Esophagus squamous epithelium (tissue), 4 donors: ENCODE data around the gene MUC20.

ENCODE experiments used
- POLR2A ChIP-seq, 4 donors: fragments of 450-650 bp; IDR thresholded peaks; one replicate each; pipeline ENCODE4 v1.6.1; 2017; ENCODE audit warnings: antibody characterized with exemption in 4 of 4, mild to moderate bottlenecking in 4 of 4, moderate library complexity in 3 of 4
- TF ChIP-seq, protein P1 (sequence below), 6 experiments: fragments of 450-650 bp in 4 of 6; fragments of 200-600 bp in 2 of 6; sonication (generic) in 2 of 6; IDR thresholded peaks; one replicate each; pipeline ENCODE4 v1.5.1; 2016 to 2019; ENCODE audit warnings: antibody characterized with exemption in 6 of 6, mild to moderate bottlenecking in 4 of 6, moderate library complexity in 4 of 6

DNA sequence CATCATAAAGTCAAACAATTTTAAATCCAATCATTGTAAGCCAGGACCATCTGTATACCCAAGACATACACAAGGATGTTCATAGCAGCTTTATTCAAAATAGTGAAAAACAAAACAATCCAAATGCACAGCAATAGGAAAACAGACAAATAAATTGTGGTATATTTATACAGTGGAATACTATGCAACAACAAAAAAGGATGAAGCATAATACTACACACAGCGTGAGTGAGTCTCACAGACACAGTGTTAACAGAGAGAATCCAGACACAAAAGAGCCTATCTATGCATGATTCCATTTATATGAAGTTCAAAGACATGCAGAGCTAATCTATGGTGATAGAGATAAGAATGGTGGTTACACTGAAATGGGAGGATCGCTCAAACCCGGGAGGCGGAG, 5.6 kb upstream of the MUC20 start:
- TF ChIP-seq, protein P1, sequence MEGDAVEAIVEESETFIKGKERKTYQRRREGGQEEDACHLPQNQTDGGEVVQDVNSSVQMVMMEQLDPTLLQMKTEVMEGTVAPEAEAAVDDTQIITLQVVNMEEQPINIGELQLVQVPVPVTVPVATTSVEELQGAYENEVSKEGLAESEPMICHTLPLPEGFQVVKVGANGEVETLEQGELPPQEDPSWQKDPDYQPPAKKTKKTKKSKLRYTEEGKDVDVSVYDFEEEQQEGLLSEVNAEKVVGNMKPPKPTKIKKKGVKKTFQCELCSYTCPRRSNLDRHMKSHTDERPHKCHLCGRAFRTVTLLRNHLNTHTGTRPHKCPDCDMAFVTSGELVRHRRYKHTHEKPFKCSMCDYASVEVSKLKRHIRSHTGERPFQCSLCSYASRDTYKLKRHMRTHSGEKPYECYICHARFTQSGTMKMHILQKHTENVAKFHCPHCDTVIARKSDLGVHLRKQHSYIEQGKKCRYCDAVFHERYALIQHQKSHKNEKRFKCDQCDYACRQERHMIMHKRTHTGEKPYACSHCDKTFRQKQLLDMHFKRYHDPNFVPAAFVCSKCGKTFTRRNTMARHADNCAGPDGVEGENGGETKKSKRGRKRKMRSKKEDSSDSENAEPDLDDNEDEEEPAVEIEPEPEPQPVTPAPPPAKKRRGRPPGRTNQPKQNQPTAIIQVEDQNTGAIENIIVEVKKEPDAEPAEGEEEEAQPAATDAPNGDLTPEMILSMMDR (IDR thresholded peaks at IDR 0.05), result no peak
- TF ChIP-seq POLR2A (IDR thresholded peaks at IDR 0.05), result no peak
